HG02884 (cell line): Measurements from ENCODE around the gene ACAP2.
"Not testable (repeated sequence)": the region's sequence is repeated elsewhere in the genome, so short reads cannot be mapped to it uniquely, and the experiment has no call there.

Experiments used
- ATAC-seq: cut with Tn5 transposase; IDR thresholded peaks from one replicate; pipeline ENCODE4 v1.9.1; 2021; ENCODE audit warnings: mild to moderate bottlenecking, moderate library complexity; ENCODE audit not compliant: unreplicated experiment

Gene ACAP2

GRCh38 chr3:195394700-195395099, 48.1 kb downstream of the ACAP2 start:
- no peak for ATAC-seq

GRCh38 chr3:195394024-195394423, 48.8 kb downstream of the ACAP2 start:
- no peak for ATAC-seq

- ATAC-seq: no peak
These were observed 54.4 kb downstream of the ACAP2 start for GRCh38 chr3:195388380-195388779.

GRCh38 chr3:195386739-195387138, 56.1 kb downstream of the ACAP2 start:
- ATAC-seq: no peak

- ATAC-seq: no peak
These were observed 57.3 kb downstream of the ACAP2 start for GRCh38 chr3:195385526-195385925.

- ATAC-seq: no peak
These were observed 57.9 kb downstream of the ACAP2 start for GRCh38 chr3:195384952-195385351.

- ATAC-seq: no peak
These were observed 70.6 kb downstream of the ACAP2 start for GRCh38 chr3:195372220-195372619.

GRCh38 chr3:195366200-195366925, 76.5 kb downstream of the ACAP2 start:
- no peak for ATAC-seq

- no peak for ATAC-seq
These were observed 77.4 kb downstream of the ACAP2 start for GRCh38 chr3:195365371-195365770.

GRCh38 chr3:195357797-195358196, 85.0 kb downstream of the ACAP2 start:
- ATAC-seq: not testable (repeated sequence)

- ATAC-seq: no peak
These were observed 86.4 kb downstream of the ACAP2 start for GRCh38 chr3:195356151-195357086.

- not testable (repeated sequence) for ATAC-seq
These were observed 88.8 kb downstream of the ACAP2 start for GRCh38 chr3:195354009-195354408.

GRCh38 chr3:195352895-195353488, 89.8 kb downstream of the ACAP2 start:
- no peak for ATAC-seq

- ATAC-seq: no peak
These were observed 94.2 kb downstream of the ACAP2 start for GRCh38 chr3:195348426-195349115.

- no peak for ATAC-seq
These were observed 105.1 kb downstream of the ACAP2 start for GRCh38 chr3:195337747-195338146.

GRCh38 chr3:195334967-195335366, 107.9 kb downstream of the ACAP2 start:
- no peak for ATAC-seq

- ATAC-seq: no peak
These were observed 123.8 kb downstream of the ACAP2 start for GRCh38 chr3:195319060-195319459.

- ATAC-seq: no peak
These were observed 130.1 kb downstream of the ACAP2 start for GRCh38 chr3:195312714-195313113.

GRCh38 chr3:195307711-195308110, 135.1 kb downstream of the ACAP2 start:
- ATAC-seq: no peak

GRCh38 chr3:195306369-195306768, 136.5 kb downstream of the ACAP2 start:
- no peak for ATAC-seq

GRCh38 chr3:195302431-195302830, 140.4 kb downstream of the ACAP2 start:
- no peak for ATAC-seq
